SH-SY5Y (cell line): Measurements from ENCODE around the gene C1QL1.

ENCODE experiments used
- GATA2 ChIP-seq: IDR thresholded peaks from 2 replicates; pipeline ENCODE4 v1.6.1; 2011; ENCODE audit warnings: mild to moderate bottlenecking, low read depth, low read length
- GATA3 ChIP-seq: IDR thresholded peaks from 2 replicates; pipeline ENCODE4 v1.6.1; 2011; ENCODE audit warnings: low read depth, mild to moderate bottlenecking, low read length, moderate library complexity

GRCh38 chr17:44921122-44921882, 46.8 kb downstream of the C1QL1 start:
- TF ChIP-seq GATA2 = no peak
- no peak for TF ChIP-seq GATA3
